ENCODE results near the gene CKS2. TPM values are rescaled to one million over a fixed set of nuclear protein-coding genes. Genes with fewer than 3 reads are reported as not detected.

Gene CKS2
- polyA plus RNA-seq, 1 donor (not counting 4 experiments of a cell fraction or from before 2014, with no cell fraction given) = 291 TPM

- Histone ChIP-seq H3K79me2 (ENCODE audit: control insufficient read depth, insufficient read depth, low read length) (no peaks in the 10 kb centered on the region), H3K9me3 (ENCODE audit: control insufficient read depth, low read depth, low read length) (no peaks in the 10 kb centered on the region), H3K27me3 (ENCODE audit: control insufficient read depth, extremely low read depth, insufficient read depth, low read length) (no peaks in the 10 kb centered on the region), H2AFZ (ENCODE audit: control insufficient read depth, low read length) (no peak overlapping the region), H3K4me1 (ENCODE audit: control insufficient read depth, extremely low read depth, insufficient read depth, low read length) (no peaks in the 10 kb centered on the region), H3K9me1 (ENCODE audit: control insufficient read depth, extremely low read depth, insufficient read depth, low read length) (no peaks in the 10 kb centered on the region), H3K4me2 (ENCODE audit: control insufficient read depth, extremely low read depth, insufficient read depth, low read depth, low read length) (no peak overlapping the region), H3K27ac (ENCODE audit: control insufficient read depth, insufficient read depth, low read length) (no peak overlapping the region), H4K20me1 (ENCODE audit: control insufficient read depth, extremely low read depth, insufficient read depth, low read length) (no peaks in the 10 kb centered on the region), H3K9ac (ENCODE audit: control insufficient read depth, extremely low read depth, insufficient read depth, low read length) (no peak overlapping the region), H3K36me3 (ENCODE audit: control insufficient read depth in 2 of 2, extremely low read depth in 1 of 2, insufficient read depth in 2 of 2, low read length in 2 of 2) (peaks cover 28 to 32% of the 10 kb centered on the region in 2 experiments), H3K4me3 (ENCODE audit: control insufficient read depth in 2 of 3, extremely low read depth in 1 of 3, insufficient read depth in 2 of 3, low read depth in 1 of 3, low read length in 3 of 3) (no peak overlapping the region)
- FAIRE-seq (no peak), DNase-seq (ENCODE audit: low read depth, low spot score) (no peak)
- dilution Hi-C loops (cut with MboI; ENCODE audit: extremely low pct_ligation_motif_present, low sequenced_read_pairs) = no loop called here
- TF ChIP-seq CTCF (optimal IDR thresholded peaks at IDR 0.05 in 1 of 3, IDR thresholded peaks at IDR 0.05 in 1 of 3, conservative IDR thresholded peaks at IDR 0.05 in 1 of 3; ENCODE audit: extremely low read depth in 1 of 3, insufficient read depth in 2 of 3, low read length in 3 of 3) (no peak), EZH2 (IDR thresholded peaks at IDR 0.05; ENCODE audit: low read length) (no peak)
Observed at GRCh38 chr9:89361031-89361430, 50.0 kb downstream of the CKS2 start.

- Histone ChIP-seq H3K4me3 (ENCODE audit: control insufficient read depth in 2 of 3, extremely low read depth in 1 of 3, insufficient read depth in 2 of 3, low read depth in 1 of 3, low read length in 3 of 3) (no peak overlapping the region), H3K27ac (ENCODE audit: control insufficient read depth, insufficient read depth, low read length) (no peak overlapping the region), H3K36me3 (ENCODE audit: control insufficient read depth in 2 of 2, extremely low read depth in 1 of 2, insufficient read depth in 2 of 2, low read length in 2 of 2) (peaks cover 27 to 28% of the 10 kb centered on the region in 2 experiments), H3K4me1 (ENCODE audit: control insufficient read depth, extremely low read depth, insufficient read depth, low read length) (no peaks in the 10 kb centered on the region), H3K27me3 (ENCODE audit: control insufficient read depth, extremely low read depth, insufficient read depth, low read length) (no peaks in the 10 kb centered on the region), H2AFZ (ENCODE audit: control insufficient read depth, low read length) (no peak overlapping the region), H3K9me1 (ENCODE audit: control insufficient read depth, extremely low read depth, insufficient read depth, low read length) (no peaks in the 10 kb centered on the region), H3K9me3 (ENCODE audit: control insufficient read depth, low read depth, low read length) (no peaks in the 10 kb centered on the region), H3K9ac (ENCODE audit: control insufficient read depth, extremely low read depth, insufficient read depth, low read length) (no peak overlapping the region), H3K79me2 (ENCODE audit: control insufficient read depth, insufficient read depth, low read length) (no peaks in the 10 kb centered on the region), H4K20me1 (ENCODE audit: control insufficient read depth, extremely low read depth, insufficient read depth, low read length) (no peaks in the 10 kb centered on the region), H3K4me2 (ENCODE audit: control insufficient read depth, extremely low read depth, insufficient read depth, low read depth, low read length) (no peak overlapping the region)
- FAIRE-seq (no peak), DNase-seq (ENCODE audit: low read depth, low spot score) (no peak)
- TF ChIP-seq EZH2 (IDR thresholded peaks at IDR 0.05; ENCODE audit: low read length) (no peak), CTCF (optimal IDR thresholded peaks at IDR 0.05 in 1 of 3, IDR thresholded peaks at IDR 0.05 in 1 of 3, conservative IDR thresholded peaks at IDR 0.05 in 1 of 3; ENCODE audit: extremely low read depth in 1 of 3, insufficient read depth in 2 of 3, low read length in 3 of 3) (no peak)
- dilution Hi-C loops (cut with MboI; ENCODE audit: extremely low pct_ligation_motif_present, low sequenced_read_pairs) = no loop called here
Observed at GRCh38 chr9:89361816-89362646, 51.0 kb downstream of the CKS2 start.
